ENCODE data around the gene GAMT.

DNA sequence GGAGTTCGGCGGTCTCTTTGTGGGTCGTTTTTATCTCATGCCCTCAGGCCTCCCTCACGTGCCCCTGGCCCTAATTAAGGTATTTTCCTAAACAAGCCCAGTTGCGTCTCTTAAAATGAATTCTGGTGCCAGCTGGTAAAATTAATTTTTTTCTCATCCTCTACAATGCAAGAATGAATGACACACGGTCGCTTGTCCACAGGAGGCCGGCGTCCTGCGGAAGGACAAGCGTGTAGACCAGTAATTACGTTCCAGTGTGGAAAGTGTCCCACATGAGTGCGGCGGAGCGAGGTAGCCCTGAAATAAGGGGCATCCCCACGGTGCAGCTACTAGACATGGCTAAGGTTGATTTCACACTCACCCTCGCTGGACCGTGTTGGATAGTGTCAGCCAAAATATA is 52.1 kb downstream of the GAMT start:
- TF ChIP-seq POLR2A (IDR thresholded peaks at IDR 0.05; ENCODE audit: low read depth, low read length) (no peak), TAF1 (IDR thresholded peaks at IDR 0.05; ENCODE audit: borderline replicate concordance, low read depth, low read length) (no peak), POLR2AphosphoS5 (IDR thresholded peaks at IDR 0.05; ENCODE audit: low read depth, low read length) (no peak)
